Measurements from ENCODE around the gene NELL1.

- TF ChIP-seq CTCF (IDR thresholded peaks at IDR 0.05) (no peak), EP300 (IDR thresholded peaks at IDR 0.05; ENCODE audit: low read depth) (no peak), POLR2A (IDR thresholded peaks at IDR 0.05) (no peak), POLR2AphosphoS5 (IDR thresholded peaks at IDR 0.05) (no peak)
These were observed 508.0 kb downstream of the NELL1 start for GRCh38 chr11:21177379-21177778.

Measured in transverse colon (tissue), 4 donors.